Activated gamma-delta T cell (primary cell): ENCODE results near the gene GRXCR1.

ENCODE experiments used
- DNase-seq: peaks from one replicate; lab custom pipeline; 2025; lab: John Stamatoyannopoulos, UW

The GRXCR1 gene

GRCh38 chr4:42927946-42928345 lies 35.4 kb downstream of the GRXCR1 start:
- no peak for DNase-seq

- no peak for DNase-seq
These were observed 36.1 kb downstream of the GRXCR1 start for GRCh38 chr4:42928582-42928981.

- no peak for DNase-seq
These were observed 49.7 kb downstream of the GRXCR1 start for GRCh38 chr4:42942216-42942615.

GRCh38 chr4:42945874-42946273 lies 53.4 kb downstream of the GRXCR1 start:
- no peak for DNase-seq

- no peak for DNase-seq
These were observed 60.8 kb downstream of the GRXCR1 start for GRCh38 chr4:42953321-42953720.

GRCh38 chr4:42954963-42955669 lies 62.6 kb downstream of the GRXCR1 start:
- DNase-seq, result no peak

GRCh38 chr4:42955746-42956505 lies 63.4 kb downstream of the GRXCR1 start:
- DNase-seq, result no peak

GRCh38 chr4:42965326-42965725 lies 72.8 kb downstream of the GRXCR1 start:
- no peak for DNase-seq

- DNase-seq, result no peak
These were observed 93.5 kb downstream of the GRXCR1 start for GRCh38 chr4:42985976-42986375.

- DNase-seq, result no peak
These were observed 102.9 kb downstream of the GRXCR1 start for GRCh38 chr4:42995343-42995944.

- no peak for DNase-seq
These were observed 116.3 kb downstream of the GRXCR1 start for GRCh38 chr4:43008793-43009192.

- DNase-seq, result no peak
These were observed 121.7 kb downstream of the GRXCR1 start for GRCh38 chr4:43014256-43014655.

- DNase-seq, result no peak
These were observed 149.1 kb downstream of the GRXCR1 start for GRCh38 chr4:43041632-43042031.

- DNase-seq, result no peak
These were observed 154.5 kb downstream of the GRXCR1 start for GRCh38 chr4:43047058-43047457.

GRCh38 chr4:43048570-43048969 lies 156.1 kb downstream of the GRXCR1 start:
- DNase-seq, result no peak

GRCh38 chr4:43049326-43049725 lies 156.8 kb downstream of the GRXCR1 start:
- DNase-seq, result no peak

- no peak for DNase-seq
These were observed 173.9 kb downstream of the GRXCR1 start for GRCh38 chr4:43066415-43066814.

GRCh38 chr4:43071069-43071468 lies 178.6 kb downstream of the GRXCR1 start:
- DNase-seq, result no peak
